ENCODE data around the gene TDRD9.

The TDRD9 gene

GRCh38 chr14:104054222-104054905 is 126.1 kb downstream of the TDRD9 start:
- Histone ChIP-seq H3K36me3 (no peaks in the 10 kb centered on the region), H3K27ac (no peak overlapping the region), H3K4me3 (ENCODE audit: low read depth in 1 of 2, low read length in 1 of 2) (no peak overlapping the region), H3K4me1 (ENCODE audit: control insufficient read depth in 1 of 2, insufficient read depth in 1 of 2, low read depth in 1 of 2, low read length in 1 of 2) (no peaks in the 10 kb centered on the region), H3K27me3 (peaks cover 13% of the 10 kb centered on the region), H3K9me3 (no peaks in the 10 kb centered on the region)
- no peak for TF ChIP-seq CTCF (IDR thresholded peaks at IDR 0.05)

DNA sequence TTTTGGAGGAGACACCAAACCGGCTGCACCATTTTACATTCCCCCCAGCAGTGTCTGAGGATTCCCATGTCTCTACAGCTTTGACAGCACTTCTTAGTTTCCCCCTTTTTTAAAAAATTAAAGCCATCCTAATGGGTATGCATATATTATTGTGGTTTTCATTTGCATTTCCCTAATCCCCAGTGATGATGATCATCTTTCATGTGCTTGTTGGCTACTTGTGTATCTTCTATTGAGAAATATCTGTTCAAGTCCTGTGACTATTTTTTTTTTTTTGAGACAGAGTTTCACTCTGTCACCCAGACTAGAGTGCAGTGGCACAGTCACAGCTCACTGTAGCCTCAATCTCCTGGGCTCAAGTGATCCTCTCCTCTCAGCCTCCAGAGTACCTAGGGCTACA is 134.0 kb downstream of the TDRD9 start:
- Histone ChIP-seq H3K27ac (no peak overlapping the region), H3K9me3 (no peaks in the 10 kb centered on the region), H3K4me3 (ENCODE audit: low read depth in 1 of 2, low read length in 1 of 2) (no peak overlapping the region), H3K36me3 (no peaks in the 10 kb centered on the region), H3K27me3 (peaks cover 7% of the 10 kb centered on the region), H3K4me1 (ENCODE audit: control insufficient read depth in 1 of 2, insufficient read depth in 1 of 2, low read depth in 1 of 2, low read length in 1 of 2) (no peaks in the 10 kb centered on the region)
- no peak for TF ChIP-seq CTCF (IDR thresholded peaks at IDR 0.05)

- no peak for TF ChIP-seq CTCF (IDR thresholded peaks at IDR 0.05)
- no peaks in the 10 kb centered on the region for H3K36me3 ChIP-seq
Observed at GRCh38 chr14:104064003-104064402, 135.7 kb downstream of the TDRD9 start.

GRCh38 chr14:104066279-104066678 is 138.0 kb downstream of the TDRD9 start:
- TF ChIP-seq CTCF (IDR thresholded peaks at IDR 0.05), result no peak
- Histone ChIP-seq H3K4me1 (ENCODE audit: control insufficient read depth in 1 of 2, insufficient read depth in 1 of 2, low read depth in 1 of 2, low read length in 1 of 2) (no peaks in the 10 kb centered on the region), H3K9me3 (no peaks in the 10 kb centered on the region), H3K36me3 (no peaks in the 10 kb centered on the region), H3K27me3 (no peaks in the 10 kb centered on the region), H3K4me3 (ENCODE audit: low read depth in 1 of 2, low read length in 1 of 2) (no peak overlapping the region), H3K27ac (no peak overlapping the region)

More at GRCh38 chr14:104064003-104064402, 135.7 kb downstream of the TDRD9 start:
- no peak overlapping the region for H3K4me3 ChIP-seq (ENCODE audit: low read depth in 1 of 2, low read length in 1 of 2)
- no peaks in the 10 kb centered on the region for H3K4me1 ChIP-seq (ENCODE audit: control insufficient read depth in 1 of 2, insufficient read depth in 1 of 2, low read depth in 1 of 2, low read length in 1 of 2)
- H3K9me3 ChIP-seq, result no peaks in the 10 kb centered on the region
- no peaks in the 10 kb centered on the region for H3K27me3 ChIP-seq
- H3K27ac ChIP-seq, result no peak overlapping the region

- no peak for TF ChIP-seq CTCF (IDR thresholded peaks at IDR 0.05)
- Histone ChIP-seq H3K27me3 (no peaks in the 10 kb centered on the region), H3K27ac (no peak overlapping the region), H3K4me3 (ENCODE audit: low read depth in 1 of 2, low read length in 1 of 2) (no peak overlapping the region), H3K36me3 (no peaks in the 10 kb centered on the region), H3K4me1 (ENCODE audit: control insufficient read depth in 1 of 2, insufficient read depth in 1 of 2, low read depth in 1 of 2, low read length in 1 of 2) (no peaks in the 10 kb centered on the region), H3K9me3 (no peaks in the 10 kb centered on the region)
Observed at GRCh38 chr14:104066719-104067295, 138.6 kb downstream of the TDRD9 start.

Data from neutrophil (primary cell).